K562 (cell line): ENCODE results near the gene IGFL1. TPM values are rescaled to one million over a fixed set of nuclear protein-coding genes. Genes with fewer than 3 reads are reported as not detected.

ENCODE experiments used
- ATF1 ChIP-seq, 2 experiments: fragments of 450-650 bp in 1 of 2; IDR thresholded peaks; 2 replicates each; pipeline ENCODE4 v1.6.1; 2016; ENCODE audit warnings: missing compliant biosample characterization in 1 of 2, missing genetic modification characterization in 1 of 2
- ATF4 ChIP-seq: fragments of 450-650 bp; formaldehyde crosslinking; IDR thresholded peaks from 2 replicates; pipeline ENCODE4 v1.4.0; 2022; ENCODE audit warnings: mild to moderate bottlenecking, moderate library complexity
- CBFA2T3 ChIP-seq: fragments of 450-650 bp; IDR thresholded peaks from 2 replicates; pipeline ENCODE4 v1.6.1; 2017
- CEBPG ChIP-seq, 3 experiments: fragments of 200-800 bp in 1 of 3; sonication (Bioruptor generic) in 1 of 3; sonication (generic) in 1 of 3; formaldehyde crosslinking in 1 of 3; IDR thresholded peaks in 2 of 3; conservative IDR thresholded peaks in 1 of 3; 2 replicates each; pipeline versions ENCODE4 v1.6.1 to v1.8.0; 2016 to 2022; ENCODE audit warnings: missing compliant biosample characterization in 2 of 3, missing genetic modification characterization in 2 of 3, mild to moderate bottlenecking in 1 of 3, missing genetic modification reagents in 1 of 3
- DMBX1 ChIP-seq: fragments of 250-450 bp; sonication (Bioruptor Pico); IDR thresholded peaks from 2 replicates; pipeline ENCODE4 v1.8.0; 2022; ENCODE audit warnings: inconsistent platforms, mild to moderate bottlenecking, moderate library complexity, borderline replicate concordance
- ESRRB ChIP-seq: fragments of 250-450 bp; sonication (Bioruptor Pico); IDR thresholded peaks from 2 replicates; pipeline ENCODE4 v1.5.0; 2020; ENCODE audit warnings: mild to moderate bottlenecking, moderate library complexity, borderline replicate concordance
- KAT2B ChIP-seq: IDR thresholded peaks from one replicate; pipeline ENCODE4 v1.6.1; 2012; ENCODE audit warnings: low read depth, mild to moderate bottlenecking, control low read depth, inconsistent platforms, low read length, moderate library complexity
- KDM5B ChIP-seq: fragments of 200-600 bp; sonication (generic); IDR thresholded peaks from 2 replicates; pipeline ENCODE4 v1.6.1; 2012; ENCODE audit warnings: low read depth, mild to moderate bottlenecking, moderate library complexity, low read length, control low read depth, inconsistent platforms; ENCODE audit not compliant: insufficient replicate concordance
- KLF13 ChIP-seq: fragments of 450-650 bp; IDR thresholded peaks from 2 replicates; pipeline ENCODE4 v1.6.1; 2016; ENCODE audit warnings: missing genetic modification characterization, low read depth, mild to moderate bottlenecking, missing compliant biosample characterization, moderate library complexity, borderline replicate concordance
- MAFK ChIP-seq: IDR thresholded peaks from 2 replicates; pipeline ENCODE4 v1.6.1; 2011; ENCODE audit warnings: low read length, improper control_type of control experiment
- MAZ ChIP-seq, 2 experiments: fragments of 450-650 bp in 1 of 2; sonication (generic) in 1 of 2; formaldehyde crosslinking; IDR thresholded peaks in 1 of 2; conservative IDR thresholded peaks in 1 of 2; 2 replicates each; pipeline versions ENCODE4 v1.4.0 to v1.5.0; 2020; ENCODE audit warnings: mild to moderate bottlenecking in 1 of 2, missing genetic modification reagents in 1 of 2
- MYBL2 ChIP-seq, 2 experiments: fragments of 450-650 bp in 1 of 2; sonication (generic) in 1 of 2; formaldehyde crosslinking in 1 of 2; IDR thresholded peaks; 2 replicates each; pipeline versions ENCODE4 v1.6.1 to v1.8.1; 2017 to 2022; ENCODE audit warnings: borderline replicate concordance in 1 of 2, inconsistent platforms in 1 of 2, low read depth in 1 of 2, mild to moderate bottlenecking in 1 of 2, missing genetic modification reagents in 1 of 2, moderate library complexity in 1 of 2
- SMARCE1 ChIP-seq: fragments of 450-650 bp; IDR thresholded peaks from 2 replicates; pipeline ENCODE4 v1.7.1; 2016; ENCODE audit warnings: mild to moderate bottlenecking
- ZNF584 ChIP-seq: fragments of 200-800 bp; sonication (Bioruptor generic); IDR thresholded peaks from 2 replicates; pipeline ENCODE4 v1.6.1; 2016; ENCODE audit warnings: low read depth, mild to moderate bottlenecking, missing genetic modification characterization, missing compliant biosample characterization
- polyA plus RNA-seq, 8 experiments: library from polyadenylated mRNA; depleted of rRNA in 4 of 8; stranded (reverse) in 5 of 8; unstranded in 3 of 8; fragments of >200 nt; fragmentation: Nextera tagmentation in 2 of 8; fragmentation: Illumina TruSeq in 1 of 8; extraction: Ambion mirVana in 2 of 8; extraction: Trizol in 1 of 8; gene quantifications; 2 replicates each; pipeline versions ENCODE4 v1.2.1 to v1.2.3, GENCODE V29; 2011 to 2014; ENCODE audit warnings: inconsistent platforms in 1 of 8, missing spikeins in 1 of 8
- total RNA-seq, 7 experiments: library from RNA; depleted of rRNA in 6 of 7; stranded (reverse); fragments of >200 nt in 6 of 7; fragmentation: Illumina TruSeq in 2 of 7; extraction: Trizol in 2 of 7; gene quantifications; 2 replicates each; pipeline versions ENCODE4 v1.2.1 to v1.2.3, GENCODE V29; 2011 to 2021; ENCODE audit warnings: low replicate concordance in 1 of 7
- TF ChIP-seq, protein P1 (sequence below): sonication (generic); formaldehyde crosslinking; IDR thresholded peaks from 2 replicates; pipeline ENCODE4 v1.9.0; 2022; ENCODE audit warnings: mild to moderate bottlenecking, missing genetic modification reagents
- TF ChIP-seq, protein P2 (sequence below): sonication (generic); formaldehyde crosslinking; IDR thresholded peaks from 2 replicates; pipeline ENCODE4 v1.8.0; 2022; ENCODE audit warnings: missing genetic modification reagents, mild to moderate bottlenecking, moderate library complexity, borderline replicate concordance

The IGFL1 gene
- total and polyA plus RNA-seq, 9 of the 15 experiments (the other 6 are each of a cell fraction or from before 2014, with no cell fraction given): not detected

- no peak for TF ChIP-seq CBFA2T3
- TF ChIP-seq ESRRB (CRISPR knock-in tag): 0 out of 2 replicates have a peak, but pooled peaks have one; percentile 31
- peak; percentile 92 for TF ChIP-seq KDM5B
- TF ChIP-seq KLF13 (tag): no peak
- TF ChIP-seq, protein P1, sequence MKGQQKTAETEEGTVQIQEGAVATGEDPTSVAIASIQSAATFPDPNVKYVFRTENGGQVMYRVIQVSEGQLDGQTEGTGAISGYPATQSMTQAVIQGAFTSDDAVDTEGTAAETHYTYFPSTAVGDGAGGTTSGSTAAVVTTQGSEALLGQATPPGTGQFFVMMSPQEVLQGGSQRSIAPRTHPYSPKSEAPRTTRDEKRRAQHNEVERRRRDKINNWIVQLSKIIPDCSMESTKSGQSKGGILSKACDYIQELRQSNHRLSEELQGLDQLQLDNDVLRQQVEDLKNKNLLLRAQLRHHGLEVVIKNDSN (CRISPR knock-in tag): no peak
- TF ChIP-seq MYBL2 (IDR thresholded peaks at IDR 0.05; ENCODE audit: low read depth): peak; percentile 65; the same call in 1 of the 2 replicates
- TF ChIP-seq MYBL2 (CRISPR knock-in tag; IDR thresholded peaks at IDR 0.05; ENCODE audit: borderline replicate concordance): no peak
- TF ChIP-seq MAZ (CRISPR knock-in tag; conservative IDR thresholded peaks at IDR 0.05 in 1 of 2, IDR thresholded peaks at IDR 0.05 in 1 of 2): no peak
- 0 out of 2 replicates have a peak, but pooled peaks have one; percentile 25 for TF ChIP-seq ATF4
- TF ChIP-seq SMARCE1: no peak
- TF ChIP-seq KAT2B: no peak
- TF ChIP-seq, protein P2, sequence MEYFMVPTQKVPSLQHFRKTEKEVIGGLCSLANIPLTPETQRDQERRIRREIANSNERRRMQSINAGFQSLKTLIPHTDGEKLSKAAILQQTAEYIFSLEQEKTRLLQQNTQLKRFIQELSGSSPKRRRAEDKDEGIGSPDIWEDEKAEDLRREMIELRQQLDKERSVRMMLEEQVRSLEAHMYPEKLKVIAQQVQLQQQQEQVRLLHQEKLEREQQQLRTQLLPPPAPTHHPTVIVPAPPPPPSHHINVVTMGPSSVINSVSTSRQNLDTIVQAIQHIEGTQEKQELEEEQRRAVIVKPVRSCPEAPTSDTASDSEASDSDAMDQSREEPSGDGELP: peak; percentile 76
- no peak for TF ChIP-seq ZNF584 (CRISPR knock-in tag)
- TF ChIP-seq MAFK: no peak
- TF ChIP-seq DMBX1 (CRISPR knock-in tag): peak; percentile 34; the same call in 1 of the 2 replicates
- TF ChIP-seq ATF1 (CRISPR knock-in tag; IDR thresholded peaks at IDR 0.05): no peak
- no peak for TF ChIP-seq ATF1 (tag; IDR thresholded peaks at IDR 0.05)
- TF ChIP-seq CEBPG (CRISPR knock-in tag; IDR thresholded peaks at IDR 0.05): no peak
- TF ChIP-seq CEBPG (tag; conservative IDR thresholded peaks at IDR 0.05 in 1 of 2, IDR thresholded peaks at IDR 0.05 in 1 of 2): no peak
Measured at GRCh38 chr19:46205183-46205984, 24.2 kb upstream of the IGFL1 start (continued).
